ENCODE results near the gene GREM2.

GREM2 gene

GRCh38 chr1:240579511-240579910, 32.4 kb downstream of the GREM2 start:
- Mint-ChIP-seq H3K27ac (peak overlapping the region; percentile 16), H3K4me1 (peaks cover 9% of the 10 kb centered on the region)

GRCh38 chr1:240577095-240577494, 34.9 kb downstream of the GREM2 start:
- Mint-ChIP-seq H3K36me3 (ENCODE audit: low read depth) (no peaks in the 10 kb centered on the region), H3K27me3 (ENCODE audit: low read depth, poor library complexity) (no peaks in the 10 kb centered on the region), H3K4me3 (no peak overlapping the region), H3K27ac (no peak overlapping the region), H3K4me1 (peaks cover 9% of the 10 kb centered on the region), H3K9me3 (no peaks in the 10 kb centered on the region)
- DNase-seq = no peak
- TF ChIP-seq, protein P1, sequence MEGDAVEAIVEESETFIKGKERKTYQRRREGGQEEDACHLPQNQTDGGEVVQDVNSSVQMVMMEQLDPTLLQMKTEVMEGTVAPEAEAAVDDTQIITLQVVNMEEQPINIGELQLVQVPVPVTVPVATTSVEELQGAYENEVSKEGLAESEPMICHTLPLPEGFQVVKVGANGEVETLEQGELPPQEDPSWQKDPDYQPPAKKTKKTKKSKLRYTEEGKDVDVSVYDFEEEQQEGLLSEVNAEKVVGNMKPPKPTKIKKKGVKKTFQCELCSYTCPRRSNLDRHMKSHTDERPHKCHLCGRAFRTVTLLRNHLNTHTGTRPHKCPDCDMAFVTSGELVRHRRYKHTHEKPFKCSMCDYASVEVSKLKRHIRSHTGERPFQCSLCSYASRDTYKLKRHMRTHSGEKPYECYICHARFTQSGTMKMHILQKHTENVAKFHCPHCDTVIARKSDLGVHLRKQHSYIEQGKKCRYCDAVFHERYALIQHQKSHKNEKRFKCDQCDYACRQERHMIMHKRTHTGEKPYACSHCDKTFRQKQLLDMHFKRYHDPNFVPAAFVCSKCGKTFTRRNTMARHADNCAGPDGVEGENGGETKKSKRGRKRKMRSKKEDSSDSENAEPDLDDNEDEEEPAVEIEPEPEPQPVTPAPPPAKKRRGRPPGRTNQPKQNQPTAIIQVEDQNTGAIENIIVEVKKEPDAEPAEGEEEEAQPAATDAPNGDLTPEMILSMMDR (IDR thresholded peaks at IDR 0.05) = no peak

More at GRCh38 chr1:240579511-240579910, 32.4 kb downstream of the GREM2 start:
- TF ChIP-seq, protein P1 (IDR thresholded peaks at IDR 0.05) = no peak
- DNase-seq = no peak
- Mint-ChIP-seq H3K27me3 (ENCODE audit: low read depth, poor library complexity) (no peaks in the 10 kb centered on the region), H3K4me3 (no peak overlapping the region), H3K9me3 (no peaks in the 10 kb centered on the region), H3K36me3 (ENCODE audit: low read depth) (no peaks in the 10 kb centered on the region)

DNA sequence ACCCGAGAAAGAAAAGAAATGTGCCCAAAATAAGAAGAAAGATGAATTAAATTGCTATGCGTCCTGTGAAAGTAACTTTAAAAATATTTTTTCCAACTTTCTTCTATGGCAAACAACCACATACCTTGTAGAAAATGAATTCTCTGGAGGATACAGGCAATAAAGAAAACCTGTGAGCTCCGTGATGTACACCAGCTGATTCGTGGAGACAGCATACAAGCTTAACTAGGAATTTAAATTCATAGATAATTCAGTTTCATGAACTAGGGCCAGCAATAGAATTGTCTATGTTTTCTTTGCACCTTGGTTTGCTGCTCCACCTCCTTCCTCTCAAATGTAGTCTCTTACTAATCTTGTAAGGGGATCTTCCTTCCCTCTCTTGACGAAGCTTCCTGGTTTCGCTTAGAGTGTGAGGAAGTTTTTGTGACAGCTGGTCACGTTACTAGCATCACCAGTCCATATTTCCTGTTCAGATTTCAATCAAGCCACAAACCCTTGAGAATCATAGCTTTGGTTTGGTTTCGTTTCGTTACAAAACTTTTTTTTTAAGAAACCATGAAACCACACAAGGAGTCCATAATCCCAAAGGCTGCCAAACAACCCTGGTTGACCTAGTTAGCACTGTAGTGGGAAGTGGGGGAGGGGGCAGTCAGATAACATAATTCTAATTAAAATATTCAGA, 35.8 kb downstream of the GREM2 start:
- H3K27me3 Mint-ChIP-seq (ENCODE audit: low read depth, poor library complexity) = no peaks in the 10 kb centered on the region
- DNase-seq = no peak
- peaks cover 9% of the 10 kb centered on the region for H3K4me1 Mint-ChIP-seq
- no peaks in the 10 kb centered on the region for H3K36me3 Mint-ChIP-seq (ENCODE audit: low read depth)
- TF ChIP-seq, protein P1 (IDR thresholded peaks at IDR 0.05) = no peak
- H3K4me3 Mint-ChIP-seq = no peak overlapping the region
- peak overlapping the region; percentile 86 for H3K27ac Mint-ChIP-seq
- no peaks in the 10 kb centered on the region for H3K9me3 Mint-ChIP-seq

DNA sequence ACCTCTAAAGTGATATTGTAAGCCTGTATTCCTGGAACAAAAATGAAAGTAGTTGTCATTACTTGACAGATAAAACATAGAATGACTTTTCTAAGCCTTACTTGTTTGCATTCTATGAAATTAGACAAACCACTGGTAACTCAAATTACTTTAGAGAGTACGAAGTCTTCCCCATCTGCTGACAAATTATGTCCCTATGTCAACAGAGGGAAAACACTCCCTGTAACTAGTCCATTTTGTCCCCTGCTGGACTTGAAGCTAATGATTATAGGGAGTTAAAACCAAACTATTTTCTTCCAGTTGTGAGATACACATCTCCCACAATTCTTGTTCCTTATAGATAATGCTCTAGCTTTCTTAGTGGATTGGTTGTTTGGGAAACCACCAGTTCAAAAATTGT, 39.6 kb downstream of the GREM2 start:
- H3K4me3 Mint-ChIP-seq = no peak overlapping the region
- DNase-seq = no peak
- H3K27ac Mint-ChIP-seq = no peak overlapping the region
- H3K9me3 Mint-ChIP-seq = no peaks in the 10 kb centered on the region
- H3K36me3 Mint-ChIP-seq (ENCODE audit: low read depth) = no peaks in the 10 kb centered on the region
- TF ChIP-seq, protein P1 (IDR thresholded peaks at IDR 0.05) = no peak
- H3K4me1 Mint-ChIP-seq = peaks cover 9% of the 10 kb centered on the region
- H3K27me3 Mint-ChIP-seq (ENCODE audit: low read depth, poor library complexity) = no peaks in the 10 kb centered on the region

GRCh38 chr1:240571782-240572181, 40.2 kb downstream of the GREM2 start:
- H3K27ac Mint-ChIP-seq = no peak overlapping the region
- H3K9me3 Mint-ChIP-seq = no peaks in the 10 kb centered on the region

More at GRCh38 chr1:240571782-240572181, 40.2 kb downstream of the GREM2 start:
- TF ChIP-seq, protein P1 (IDR thresholded peaks at IDR 0.05) = no peak
- H3K36me3 Mint-ChIP-seq (ENCODE audit: low read depth) = no peaks in the 10 kb centered on the region
- H3K4me1 Mint-ChIP-seq = peaks cover 9% of the 10 kb centered on the region
- H3K4me3 Mint-ChIP-seq = no peak overlapping the region
- H3K27me3 Mint-ChIP-seq (ENCODE audit: low read depth, poor library complexity) = no peaks in the 10 kb centered on the region
- no peak for DNase-seq

Data from nephron progenitor cell (in vitro differentiated cells).